OCI-LY3 (cell line): Measurements from ENCODE around the gene PLD5.

Experiments used
- EZH2phosphoT487 ChIP-seq: fragments of 200-600 bp; shearing (Covaris generic); IDR thresholded peaks from 2 replicates; pipeline ENCODE4 v1.6.1; 2018; ENCODE audit warnings: antibody characterized with exemption, mixed run types, low read depth
- TF ChIP-seq, protein P1 (sequence below): fragments of 200-600, 300-600 bp; sonication (generic); IDR thresholded peaks from 2 replicates; pipeline ENCODE4 v1.5.1; 2014; ENCODE audit warnings: antibody characterized with exemption, low read length, low read depth

DNA sequence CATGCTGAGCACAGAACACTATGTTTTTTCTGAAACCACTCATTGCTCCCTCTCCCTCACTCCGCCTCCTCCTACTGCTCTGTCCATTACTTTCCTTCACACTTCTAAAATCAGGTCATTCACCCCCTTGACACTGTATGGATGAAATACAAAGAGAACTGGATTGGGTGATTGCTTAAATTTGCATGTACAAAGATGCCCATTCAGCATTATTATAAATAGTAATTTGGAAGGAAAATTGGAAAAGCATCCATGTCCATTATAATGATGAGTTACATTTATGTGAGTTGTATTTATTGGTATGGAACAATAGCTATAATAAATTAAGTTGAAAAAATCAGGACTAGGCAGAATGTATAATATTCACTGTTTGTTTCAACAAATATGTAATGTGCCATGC is 83.7 kb downstream of the PLD5 start:
- TF ChIP-seq, protein P1, sequence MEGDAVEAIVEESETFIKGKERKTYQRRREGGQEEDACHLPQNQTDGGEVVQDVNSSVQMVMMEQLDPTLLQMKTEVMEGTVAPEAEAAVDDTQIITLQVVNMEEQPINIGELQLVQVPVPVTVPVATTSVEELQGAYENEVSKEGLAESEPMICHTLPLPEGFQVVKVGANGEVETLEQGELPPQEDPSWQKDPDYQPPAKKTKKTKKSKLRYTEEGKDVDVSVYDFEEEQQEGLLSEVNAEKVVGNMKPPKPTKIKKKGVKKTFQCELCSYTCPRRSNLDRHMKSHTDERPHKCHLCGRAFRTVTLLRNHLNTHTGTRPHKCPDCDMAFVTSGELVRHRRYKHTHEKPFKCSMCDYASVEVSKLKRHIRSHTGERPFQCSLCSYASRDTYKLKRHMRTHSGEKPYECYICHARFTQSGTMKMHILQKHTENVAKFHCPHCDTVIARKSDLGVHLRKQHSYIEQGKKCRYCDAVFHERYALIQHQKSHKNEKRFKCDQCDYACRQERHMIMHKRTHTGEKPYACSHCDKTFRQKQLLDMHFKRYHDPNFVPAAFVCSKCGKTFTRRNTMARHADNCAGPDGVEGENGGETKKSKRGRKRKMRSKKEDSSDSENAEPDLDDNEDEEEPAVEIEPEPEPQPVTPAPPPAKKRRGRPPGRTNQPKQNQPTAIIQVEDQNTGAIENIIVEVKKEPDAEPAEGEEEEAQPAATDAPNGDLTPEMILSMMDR, result no peak
- TF ChIP-seq EZH2phosphoT487, result no peak
